OCI-LY1 (cell line): ENCODE data around the gene ZBTB20.

Source experiments
- CTCF ChIP-seq: fragments of 200-600 bp; sonication (generic), shearing (Covaris generic); IDR thresholded peaks from 2 replicates; pipeline ENCODE4 v1.5.1; 2017; ENCODE audit warnings: mild to moderate bottlenecking, antibody characterized with exemption, low read length, moderate library complexity, mixed read lengths
- EZH2 ChIP-seq: fragments of 200-600 bp; sonication (generic), shearing (Covaris generic); IDR thresholded peaks from 2 replicates; pipeline ENCODE4 v1.8.0; 2017; ENCODE audit warnings: borderline replicate concordance, mixed run types, mild to moderate bottlenecking, antibody characterized with exemption, low read length, moderate library complexity, mixed read lengths

GRCh38 chr3:114356066-114356465 lies 791.0 kb downstream of the ZBTB20 start:
- TF ChIP-seq CTCF (no peak), EZH2 (no peak)
